ENCODE data around the gene STRIP1. TPM values are rescaled to one million over a fixed set of nuclear protein-coding genes. Genes with fewer than 3 reads are reported as not detected.

Gene STRIP1
- total RNA-seq (10 to 100 TPM; 32.7 to 33.9 TPM), polyA plus RNA-seq (ENCODE audit: insufficient read length in 6 of 6) (10 to 100 TPM; 50.5 to 59.7 (median 53.1) TPM)
- long read RNA-seq, donor 1, partial matches to known transcripts, result 10 of 14 reads
- long read RNA-seq, donor 1, other reads (novel, unspliced or antisense), result 0 of 14 reads
- long read RNA-seq, donor 2, partial matches to known transcripts, result 7 of 8 reads
- long read RNA-seq, donor 2, other reads (novel, unspliced or antisense), result 0 of 8 reads
- long read RNA-seq, donor 3, transcript STRIP1-201 (21 exons, 3,265 nt), result major isoform, 6 of 6 reads
- long read RNA-seq, donor 3, partial matches to known transcripts, result 0 of 6 reads
- long read RNA-seq, donor 3, other reads (novel, unspliced or antisense), result 0 of 6 reads
- long read RNA-seq, donor 4, partial matches to known transcripts, result 0 of 3 reads
- long read RNA-seq, donor 4, other reads (novel, unspliced or antisense), result 0 of 3 reads
- long read RNA-seq, donor 5, partial matches to known transcripts, result 0 of 3 reads
- long read RNA-seq, donor 5, other reads (novel, unspliced or antisense), result 0 of 3 reads
- long read RNA-seq, donor 6, partial matches to known transcripts, result 0 of 1 reads
- long read RNA-seq, donor 6, other reads (novel, unspliced or antisense), result 0 of 1 reads
- long read RNA-seq, donor 7, partial matches to known transcripts, result 6 of 6 reads
- long read RNA-seq, donor 7, other reads (novel, unspliced or antisense), result 0 of 6 reads
- long read RNA-seq, donor 8, partial matches to known transcripts, result 17 of 18 reads
- long read RNA-seq, donor 8, other reads (novel, unspliced or antisense), result 0 of 18 reads
- long read RNA-seq, donor 9, result 0 reads
- long read RNA-seq, donor 10, partial matches to known transcripts, result 0 of 4 reads
- long read RNA-seq, donor 10, other reads (novel, unspliced or antisense), result 1 of 4 reads
- long read RNA-seq, donor 11, transcript STRIP1-201 (21 exons, 3,265 nt), result major isoform, 7 of 8 reads
- long read RNA-seq, donor 11, partial matches to known transcripts, result 0 of 8 reads
- long read RNA-seq, donor 11, other reads (novel, unspliced or antisense), result 0 of 8 reads
- long read RNA-seq, donor 12, partial matches to known transcripts, result 16 of 18 reads
- long read RNA-seq, donor 12, other reads (novel, unspliced or antisense), result 0 of 18 reads

GRCh38 chr1:110034451-110035235 lies at the start of gene STRIP1:
Gene STRIP1, plus strand, starts transcription at chr1:110034624. Its CDS starts 14 bp downstream, at chr1:110034638.
- Histone ChIP-seq H3K27me3 (no peaks in the 10 kb centered on the region), H3K27ac (peak within 1 kb of the TSS; percentile 88 to 91), H3K4me3 (peak within 1 kb of the TSS; percentile 98 to 99), H3K9me3 (no peaks in the 10 kb centered on the region), H3K36me3 (peaks cover 0 to 25% of the 10 kb centered on the region in 2 donors), H3K4me1 (peaks cover 9 to 27% of the 10 kb centered on the region in 2 donors)
- intact Hi-C loops (cut with DNase I), result no loop called here
- ATAC-seq, result peak; percentile 95
- peak; percentile 92 to 96 (median 96) for DNase-seq
- TF ChIP-seq CTCF (IDR thresholded peaks at IDR 0.05), result peak in 1 of 2 donors; percentile 8

- H3K27me3 ChIP-seq, result no peaks in the 10 kb centered on the region
- intact Hi-C loops (cut with DNase I), result loop anchor here (2.0 to 10.0 kb wide), 3 partner anchors 207 to 441 kb away; partner anchors contain the start of gene GNAI3 (in 1 of the 2)
- peak overlapping the region; percentile 93 to 94 for H3K27ac ChIP-seq
- no peak for TF ChIP-seq CTCF (IDR thresholded peaks at IDR 0.05)
- peak; percentile 7 for ATAC-seq
- DNase-seq, result peak in 2 of 4 donors; percentile 36 to 37
- H3K36me3 ChIP-seq, result no peaks in the 10 kb centered on the region
- peak overlapping the region; percentile 45 to 68 for H3K4me3 ChIP-seq
- H3K9me3 ChIP-seq, result no peaks in the 10 kb centered on the region
- H3K4me1 ChIP-seq, result peaks cover 18 to 59% of the 10 kb centered on the region in 2 donors
Observed at GRCh38 chr1:109985247-109986053, 49.0 kb upstream of the STRIP1 start.

GRCh38 chr1:109986054-109986444 lies 48.4 kb upstream of the STRIP1 start:
- Histone ChIP-seq H3K4me1 (peaks cover 19 to 65% of the 10 kb centered on the region in 2 donors), H3K9me3 (no peaks in the 10 kb centered on the region), H3K27me3 (no peaks in the 10 kb centered on the region), H3K36me3 (no peaks in the 10 kb centered on the region), H3K27ac (no peak overlapping the region), H3K4me3 (peak overlapping the region; percentile 45 to 68)
- no peak for DNase-seq
- no peak for TF ChIP-seq CTCF (IDR thresholded peaks at IDR 0.05)
- intact Hi-C loops (cut with DNase I), result loop anchor here (10.0 kb wide), 2 partner anchors 211 to 441 kb away; partner anchors contain the start of gene GNAI3 (in 1 of the 2)
- no peak for ATAC-seq

GRCh38 chr1:109988349-109988914 lies 46.0 kb upstream of the STRIP1 start:
- Histone ChIP-seq H3K4me3 (no peak overlapping the region), H3K36me3 (no peaks in the 10 kb centered on the region), H3K27me3 (no peaks in the 10 kb centered on the region), H3K9me3 (no peaks in the 10 kb centered on the region), H3K4me1 (peaks cover 19 to 71% of the 10 kb centered on the region in 2 donors), H3K27ac (no peak overlapping the region)
- no peak for ATAC-seq
- no peak for DNase-seq
- no peak for TF ChIP-seq CTCF (IDR thresholded peaks at IDR 0.05)
- intact Hi-C loops (cut with DNase I), result loop anchor here (10.0 kb wide), 2 partner anchors 214 to 444 kb away; partner anchors contain the start of gene GNAI3 (in 1 of the 2)

Measured in left lung (tissue), 14 donors.